HTERT RPE-1 (cell line): Measurements from ENCODE around the gene DYNLL2.
"Not testable (repeated sequence)": the region's sequence is repeated elsewhere in the genome, so short reads cannot be mapped to it uniquely, and the experiment has no call there.

Source experiments
- in situ Hi-C: fragments of 300-500 bp; cut with MboI; formaldehyde crosslinking; loops from 4 replicates; pipeline ENCODE4 v1.14.3; 2020; ENCODE audit warnings: low sequenced_read_pairs

Gene DYNLL2

DNA sequence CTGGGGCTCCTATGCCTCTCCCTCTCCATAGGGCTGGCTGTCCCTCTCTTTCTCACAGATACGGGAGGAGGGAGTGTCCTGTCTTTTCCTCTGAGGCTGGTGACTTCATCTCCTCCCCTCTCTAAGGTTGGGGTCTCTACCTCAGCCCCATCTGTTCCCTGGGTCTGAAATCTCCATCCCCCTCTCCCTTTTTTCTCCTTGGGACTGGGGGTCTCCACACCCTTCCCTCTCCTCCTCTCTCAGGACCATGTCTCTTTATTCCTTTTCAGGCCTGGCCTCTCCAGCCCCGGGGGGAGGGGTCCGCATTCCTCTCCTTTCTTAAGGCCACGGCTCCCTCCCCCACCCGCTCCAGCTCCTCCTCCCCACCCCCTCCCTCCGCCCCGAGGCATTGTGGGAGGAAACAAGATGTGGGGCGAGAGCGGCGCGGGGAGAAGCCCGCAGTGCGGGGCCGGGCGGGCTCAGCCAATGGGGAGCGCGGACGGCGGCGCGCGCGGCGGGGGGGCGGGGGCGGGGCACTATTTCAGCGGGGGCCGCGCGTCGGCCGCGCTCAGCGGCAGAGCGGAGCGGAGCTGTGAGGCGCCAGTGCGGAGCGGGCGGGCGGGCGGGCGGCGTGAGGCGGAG is at the start of gene DYNLL2:
Gene DYNLL2, plus strand, starts transcription at position 550 of the 621 bp plus-strand sequence. CDS start 3,672 bp downstream, outside the sequence.
- in situ Hi-C loops: no loop called here

DNA sequence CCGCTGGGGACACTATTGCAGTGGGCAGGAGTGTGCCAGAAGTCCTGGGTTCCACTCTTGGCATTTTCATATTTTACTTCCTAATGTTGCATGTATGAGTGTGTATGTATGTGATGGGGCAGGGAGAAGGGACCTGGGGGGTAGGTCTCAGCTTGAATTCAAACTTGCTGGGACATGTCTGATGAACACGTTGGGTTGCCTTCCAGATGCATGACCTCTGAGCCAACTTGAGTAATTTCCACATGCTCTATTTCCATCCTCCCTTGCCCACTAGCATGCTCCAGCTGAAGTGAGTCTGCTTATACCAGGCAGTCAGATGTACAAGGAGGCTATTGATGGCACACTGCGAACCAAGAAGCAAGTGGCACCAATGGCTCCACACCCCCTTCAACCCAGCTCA is 43.2 kb upstream of the DYNLL2 start:
- in situ Hi-C loops: no loop called here

DNA sequence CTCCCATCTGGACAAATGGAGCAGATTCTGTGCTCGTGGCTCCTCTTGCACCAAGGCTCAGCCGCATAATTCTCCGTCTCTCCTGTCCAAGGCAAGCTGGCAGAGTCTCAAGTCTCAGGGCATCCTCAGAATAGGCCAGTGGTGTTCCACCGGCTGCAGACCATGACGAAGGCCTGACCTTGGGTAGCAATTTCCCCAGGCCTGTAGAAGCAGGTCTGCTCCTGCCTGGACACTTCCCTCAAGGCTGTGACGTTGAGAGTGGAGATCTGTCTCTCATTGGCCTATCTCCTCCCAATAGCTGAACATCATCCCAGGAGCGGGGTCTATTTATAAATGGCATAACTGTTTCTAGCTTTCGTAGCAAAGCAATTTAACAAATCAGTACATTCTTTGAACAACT is 42.8 kb upstream of the DYNLL2 start:
- in situ Hi-C loops: no loop called here

DNA sequence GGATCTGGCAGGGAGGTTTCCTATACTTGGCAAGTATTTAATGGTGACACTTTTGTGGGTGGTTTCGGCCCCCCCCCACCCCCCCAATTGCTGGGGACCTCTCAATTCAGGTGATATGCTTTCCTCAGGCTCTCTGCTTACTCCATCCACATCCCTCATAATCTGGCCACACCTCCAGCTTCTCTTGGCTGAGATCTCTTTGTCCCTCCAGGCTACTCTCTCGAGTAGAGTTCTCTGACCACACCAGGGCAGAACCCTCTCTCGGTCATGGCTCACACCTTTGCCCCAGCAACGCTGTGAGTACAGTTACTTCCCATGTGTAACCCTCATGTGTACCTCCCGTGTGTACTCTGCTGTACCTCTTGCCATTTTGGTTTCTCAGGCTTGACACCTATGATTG is 42.1 kb upstream of the DYNLL2 start:
- in situ Hi-C loops: no loop called here

DNA sequence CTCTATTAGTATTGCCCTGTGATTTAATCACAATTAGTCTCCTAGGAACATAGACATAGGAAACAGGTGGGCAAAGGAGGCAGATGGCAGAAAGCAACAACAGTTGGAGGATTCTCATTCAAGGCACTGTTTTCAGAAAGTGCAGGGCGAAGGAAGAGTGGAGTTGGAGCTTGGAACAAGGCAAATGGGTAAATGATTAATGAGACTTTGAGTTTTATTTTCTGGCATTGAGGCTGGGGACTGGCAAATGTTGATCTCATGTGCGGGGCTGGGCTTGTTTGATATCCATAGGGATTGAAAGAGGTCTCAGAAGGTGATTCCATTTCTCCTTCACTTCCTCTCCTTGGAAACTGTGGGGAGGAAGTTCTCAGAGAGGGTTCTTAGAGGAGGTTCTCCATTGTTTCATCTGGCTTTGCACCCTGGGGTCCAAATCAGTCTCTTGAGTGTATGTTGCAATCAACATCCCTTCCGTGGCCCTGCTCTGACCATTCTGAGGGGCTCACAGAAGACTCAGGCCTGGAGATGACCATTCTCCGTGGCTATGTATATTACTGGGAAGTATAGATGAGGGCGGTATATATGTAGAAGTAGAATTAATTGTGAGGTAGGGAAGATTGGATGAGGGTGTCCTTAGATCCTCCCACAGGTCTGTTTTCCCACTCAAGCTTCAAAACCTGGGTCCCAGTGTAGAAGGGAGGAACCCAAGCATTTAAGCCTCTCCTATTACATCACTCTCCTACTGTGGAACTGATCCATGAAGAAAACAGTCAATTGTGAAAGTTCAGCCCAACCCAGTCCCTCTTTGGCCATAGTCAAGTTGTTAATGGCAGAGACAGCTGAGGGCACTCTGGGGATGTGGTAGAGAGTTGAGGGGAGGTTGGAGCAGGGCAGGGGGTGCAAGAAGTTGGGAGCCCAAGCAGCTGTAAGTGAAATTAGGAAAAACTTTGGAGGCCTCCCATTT is 39.7 kb upstream of the DYNLL2 start:
- in situ Hi-C loops: no loop called here

DNA sequence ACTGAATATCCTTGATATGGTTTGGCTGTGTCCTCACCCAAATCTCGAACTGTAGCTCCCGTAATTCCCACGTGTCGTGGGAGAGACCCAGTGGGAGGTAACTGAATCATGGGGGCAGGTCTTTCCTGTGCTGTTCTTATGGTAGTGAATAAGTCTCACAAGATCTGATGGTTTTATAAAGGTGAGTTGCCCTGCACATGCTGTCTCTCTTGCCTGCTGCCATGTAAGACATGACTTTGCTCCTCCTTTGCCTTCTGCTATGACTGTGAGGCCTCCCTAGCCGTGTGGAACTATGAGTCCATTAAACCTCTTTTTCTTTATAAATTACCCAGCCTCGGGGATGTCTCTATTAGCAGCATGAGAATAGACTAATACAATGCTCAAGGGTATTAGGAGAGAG is 39.0 kb upstream of the DYNLL2 start:
- in situ Hi-C loops: not testable (repeated sequence)

DNA sequence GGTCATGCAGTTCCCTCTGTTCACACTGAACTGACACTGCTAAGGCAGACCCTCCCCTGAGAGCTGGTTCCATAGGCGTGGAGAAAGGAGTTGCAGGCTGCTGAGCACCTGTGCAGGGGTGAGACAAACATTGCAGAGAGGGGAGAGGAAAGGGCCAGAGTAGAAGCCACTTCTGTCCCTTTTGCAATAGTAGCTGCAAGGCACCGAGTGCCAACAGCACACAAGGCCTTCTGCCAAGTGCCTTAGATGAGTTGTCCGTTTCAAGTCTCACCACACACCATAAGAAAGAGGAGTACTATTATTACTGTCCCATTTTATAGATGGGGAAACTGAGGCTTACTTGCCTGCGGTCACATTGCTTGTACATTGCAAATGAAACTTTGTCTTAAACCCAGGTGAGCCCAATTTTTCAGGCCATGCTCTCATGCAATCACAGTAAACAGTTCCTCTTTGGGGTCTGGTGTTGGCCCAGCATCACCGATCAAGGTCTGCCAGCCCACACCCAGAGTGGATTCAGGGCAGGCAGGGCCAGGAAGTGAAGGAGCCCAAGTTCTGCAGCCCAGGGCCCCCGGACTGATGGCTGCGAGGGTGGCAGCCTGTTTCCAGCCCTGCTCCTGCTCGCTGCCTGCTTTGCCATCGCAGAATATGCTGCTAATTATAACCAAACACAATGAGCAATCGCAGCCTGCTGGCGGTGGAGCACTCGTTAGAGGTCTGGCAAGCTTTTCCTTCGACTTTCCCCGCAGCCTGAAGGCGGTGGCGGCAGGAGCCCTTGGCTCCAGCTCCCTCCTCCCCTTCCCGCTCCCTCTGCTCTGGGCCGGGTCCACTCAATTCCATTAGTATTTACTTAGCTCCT is 36.8 kb upstream of the DYNLL2 start:
- in situ Hi-C loops: no loop called here

DNA sequence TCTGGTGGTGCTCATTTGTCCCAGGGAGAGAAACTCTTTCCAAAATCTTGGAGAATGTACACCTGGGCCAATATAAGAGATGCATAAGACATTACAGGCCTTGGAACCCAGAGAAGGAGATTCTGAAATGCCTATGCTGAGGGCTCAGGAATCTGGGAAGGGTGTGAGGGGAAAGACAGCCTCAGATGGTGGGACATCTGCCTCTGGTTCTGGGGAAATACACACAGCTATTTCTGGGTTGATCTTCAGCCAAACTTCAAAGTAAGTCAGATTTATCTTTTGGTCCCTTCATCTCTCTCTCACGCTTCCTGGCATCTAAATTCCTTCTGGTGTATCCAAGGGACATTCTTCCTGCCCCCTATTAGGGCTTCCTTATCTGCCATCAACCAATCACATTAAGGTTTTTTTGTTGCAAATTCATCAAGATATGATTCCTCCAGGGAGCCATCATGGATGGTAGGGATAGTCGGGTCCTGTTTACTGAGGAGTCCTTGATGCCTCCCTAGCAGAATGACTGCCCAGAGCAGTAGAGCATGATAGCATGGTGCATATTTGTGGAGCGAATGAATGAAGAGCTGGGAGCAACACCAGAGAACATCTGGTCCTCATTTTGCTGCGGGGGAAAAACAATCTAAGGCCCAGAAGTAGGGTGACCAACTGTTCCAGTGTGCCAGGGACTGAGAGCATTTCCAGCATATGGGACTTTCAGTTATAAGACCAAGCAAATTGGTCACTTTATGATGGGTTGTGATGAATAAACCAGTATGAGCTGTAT is 35.7 kb upstream of the DYNLL2 start:
- in situ Hi-C loops: no loop called here

DNA sequence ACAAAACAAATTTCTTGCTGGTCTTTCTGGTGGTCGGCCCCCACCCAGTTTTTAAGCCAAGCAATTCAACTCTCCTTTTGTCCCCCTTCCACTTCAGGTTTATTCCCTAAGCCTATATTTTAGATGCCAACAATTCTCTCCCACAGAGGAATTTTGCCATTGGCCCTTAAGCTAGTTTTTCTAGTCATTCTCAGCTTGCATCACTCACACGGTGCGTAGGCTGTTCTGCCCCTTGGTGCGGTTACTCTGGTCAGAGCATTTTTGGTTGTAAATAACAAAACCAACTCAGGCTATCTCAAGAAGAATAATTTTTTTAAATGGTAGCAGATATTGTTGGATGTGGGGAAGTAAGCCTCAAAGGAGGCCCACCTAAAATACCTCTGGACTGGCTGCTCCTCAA is 33.7 kb upstream of the DYNLL2 start:
- in situ Hi-C loops: no loop called here

DNA sequence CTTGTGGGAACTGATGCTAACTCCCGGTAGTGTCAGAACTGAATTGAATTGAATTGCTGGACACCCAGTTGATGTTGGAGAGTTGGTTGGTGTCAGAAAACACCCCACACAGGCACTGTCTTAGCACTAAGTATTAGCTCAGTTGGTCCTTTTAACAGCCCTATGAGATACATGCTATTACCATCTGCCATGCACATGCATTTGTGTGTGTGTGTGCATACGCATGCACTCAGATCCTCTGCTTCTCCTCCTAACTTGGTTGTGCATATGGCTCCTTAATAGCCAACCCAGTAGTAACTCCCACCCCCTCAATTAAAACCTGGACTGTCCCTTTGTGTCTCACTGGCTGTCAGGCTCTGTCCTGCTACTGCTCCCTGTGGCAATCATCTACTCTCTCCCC is 32.3 kb upstream of the DYNLL2 start:
- in situ Hi-C loops: no loop called here

DNA sequence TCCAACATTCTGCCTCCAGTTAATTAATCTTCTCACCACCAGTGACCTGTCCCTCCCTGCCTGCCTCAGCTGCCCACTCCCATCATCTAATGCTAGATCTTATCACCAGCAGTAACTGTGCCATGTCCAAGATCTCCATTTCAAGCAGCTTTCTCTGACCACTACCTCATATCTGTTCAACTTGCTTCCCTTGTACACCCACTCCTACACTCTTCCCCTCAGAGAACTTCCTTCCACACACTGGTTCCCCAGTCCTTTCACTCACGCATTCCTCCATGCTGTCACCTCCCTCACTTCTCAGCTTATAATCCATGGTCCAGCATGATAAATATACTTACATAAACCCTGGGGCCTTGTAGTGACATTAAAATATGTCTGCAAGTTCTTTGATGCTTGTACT is 31.8 kb upstream of the DYNLL2 start:
- in situ Hi-C loops: no loop called here

DNA sequence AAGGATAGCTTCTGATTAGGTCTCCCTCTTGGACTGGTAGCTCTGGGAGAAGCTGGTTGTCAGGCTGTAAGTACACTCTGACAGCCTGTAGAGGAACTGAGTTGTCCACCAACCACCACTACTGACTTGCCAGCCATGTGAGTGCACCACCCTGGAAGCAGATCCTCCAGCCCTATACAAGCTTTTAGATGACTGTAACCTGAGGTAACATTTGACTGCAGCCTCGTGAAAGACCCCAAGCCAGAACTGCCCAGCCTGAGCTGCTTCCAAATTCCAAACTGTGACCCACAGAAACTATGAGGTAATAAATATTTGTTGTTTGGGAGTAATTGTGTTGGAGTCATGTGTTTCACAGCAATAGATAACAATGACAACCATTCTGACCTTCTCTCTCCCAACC is 30.8 kb upstream of the DYNLL2 start:
- in situ Hi-C loops: no loop called here

DNA sequence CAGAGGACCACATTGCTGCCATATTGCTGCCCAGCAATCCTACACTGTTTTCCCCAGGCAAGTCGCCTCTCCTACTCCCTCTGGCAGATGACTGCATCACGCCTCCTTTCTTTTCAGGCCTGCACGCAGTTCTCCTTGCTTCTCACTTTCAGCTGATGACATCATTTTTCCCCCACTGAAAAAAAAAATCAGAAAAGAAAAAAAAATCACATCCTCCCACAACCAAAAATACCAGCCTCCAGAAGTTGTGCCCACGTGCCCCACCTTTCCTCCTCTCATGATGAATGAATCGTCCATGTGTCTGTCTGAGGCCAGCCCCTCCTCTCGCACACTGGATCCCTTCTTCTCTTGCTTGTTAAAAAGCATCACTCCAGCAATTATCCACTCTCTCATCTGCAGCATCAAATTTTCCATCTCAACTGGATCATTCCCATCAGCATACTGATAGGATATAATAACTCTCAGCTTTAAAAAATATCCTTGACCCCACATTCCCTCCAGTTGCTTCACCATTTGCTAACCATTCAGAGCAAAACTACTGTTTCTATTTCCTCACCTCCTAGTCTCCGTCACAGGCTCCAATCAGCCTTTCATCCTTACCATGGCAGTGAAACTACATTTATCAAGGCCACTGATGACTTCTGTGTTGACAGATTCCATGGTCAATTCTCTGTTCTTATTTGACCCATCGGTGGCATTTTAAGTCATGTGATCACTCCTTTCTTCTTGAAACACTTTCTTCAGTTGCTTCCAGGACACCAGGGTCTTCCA is 30.1 kb upstream of the DYNLL2 start:
- in situ Hi-C loops: no loop called here

DNA sequence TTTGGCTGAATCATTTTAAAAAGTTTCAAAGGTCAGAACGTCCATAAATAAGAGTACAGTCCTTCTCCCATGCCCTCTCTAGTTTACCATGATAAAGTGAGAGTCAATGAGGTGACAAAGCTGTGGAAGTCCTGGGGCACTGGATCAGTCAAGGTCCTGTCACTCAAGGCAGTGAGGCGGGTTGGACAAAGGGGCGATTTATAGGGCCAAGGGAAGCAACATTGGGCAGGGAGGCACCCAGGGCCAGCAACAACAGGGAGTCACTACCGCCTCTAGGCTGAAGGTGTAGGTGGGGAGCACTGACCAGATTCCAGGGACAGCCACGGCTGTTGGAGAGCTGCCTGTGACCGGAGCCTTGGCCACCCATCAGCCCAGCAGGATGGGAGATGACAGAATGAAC is 28.6 kb upstream of the DYNLL2 start:
- in situ Hi-C loops: no loop called here

DNA sequence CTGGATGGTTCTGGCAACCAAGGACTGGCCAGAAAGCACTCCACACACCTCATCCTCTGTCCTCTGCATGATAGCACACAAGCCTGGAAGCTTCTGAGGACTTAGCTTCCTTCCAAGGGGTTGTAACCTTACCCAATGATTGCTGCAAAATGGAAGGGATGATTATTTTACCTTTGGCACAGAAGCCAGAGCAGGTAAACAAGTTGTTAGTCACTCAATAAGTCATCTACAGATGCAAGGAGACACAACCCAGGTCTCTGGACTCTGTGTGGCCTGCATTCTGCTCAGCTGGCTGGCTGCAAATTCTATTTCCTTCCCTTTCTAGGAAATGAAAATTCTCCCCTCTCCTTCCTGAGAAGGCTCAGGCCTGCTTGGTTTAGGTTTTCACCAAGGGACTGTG is 26.7 kb upstream of the DYNLL2 start:
- in situ Hi-C loops: no loop called here

DNA sequence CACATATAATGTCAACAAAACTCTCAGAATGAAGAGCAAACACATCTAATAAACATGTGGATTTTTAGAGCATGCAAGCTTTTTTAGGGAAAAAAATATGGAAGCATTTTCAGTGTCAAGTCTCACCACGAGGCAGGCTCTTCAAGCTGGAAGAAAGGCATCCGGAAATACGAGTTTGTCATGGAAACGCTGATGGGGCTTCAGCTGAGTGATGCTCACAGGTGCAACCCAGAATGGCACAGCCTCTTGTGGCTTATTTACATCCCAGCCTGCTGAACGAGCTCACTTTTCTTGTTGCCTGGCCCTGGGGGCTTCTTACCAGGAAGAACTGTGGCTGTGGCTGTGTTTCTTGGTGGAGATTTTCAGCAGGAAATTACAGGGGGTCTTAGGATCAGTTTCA is 24.1 kb upstream of the DYNLL2 start:
- in situ Hi-C loops: no loop called here

DNA sequence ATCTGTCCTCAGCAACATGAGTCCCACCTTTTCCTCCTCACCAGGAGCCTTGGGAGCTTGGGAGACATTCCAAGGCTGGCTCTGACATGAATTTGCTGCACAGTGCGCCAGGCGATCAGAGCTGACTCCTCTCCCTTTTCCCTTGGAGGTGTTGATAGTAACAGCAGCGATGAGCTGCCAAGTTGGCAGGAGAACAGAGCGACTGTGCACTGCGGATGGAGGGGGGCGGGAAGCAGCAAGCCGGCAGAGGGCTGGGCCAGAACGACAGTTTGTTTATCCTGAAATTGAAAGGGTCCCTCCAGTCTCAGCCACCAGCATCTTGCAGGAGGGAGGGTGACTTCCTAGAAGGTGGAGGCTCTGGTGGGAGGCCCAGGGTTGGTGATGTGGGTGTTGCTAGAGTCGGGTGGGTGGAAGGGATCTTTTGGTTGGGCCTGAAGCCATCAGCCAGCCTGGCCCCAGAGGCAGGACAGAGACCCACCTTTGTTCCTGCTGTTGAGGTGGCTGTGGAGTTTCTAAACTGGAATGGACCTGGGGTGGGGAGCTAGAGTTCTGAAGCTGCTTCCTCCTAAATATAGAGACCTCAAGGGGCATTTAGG is 22.5 kb upstream of the DYNLL2 start:
- in situ Hi-C loops: no loop called here

DNA sequence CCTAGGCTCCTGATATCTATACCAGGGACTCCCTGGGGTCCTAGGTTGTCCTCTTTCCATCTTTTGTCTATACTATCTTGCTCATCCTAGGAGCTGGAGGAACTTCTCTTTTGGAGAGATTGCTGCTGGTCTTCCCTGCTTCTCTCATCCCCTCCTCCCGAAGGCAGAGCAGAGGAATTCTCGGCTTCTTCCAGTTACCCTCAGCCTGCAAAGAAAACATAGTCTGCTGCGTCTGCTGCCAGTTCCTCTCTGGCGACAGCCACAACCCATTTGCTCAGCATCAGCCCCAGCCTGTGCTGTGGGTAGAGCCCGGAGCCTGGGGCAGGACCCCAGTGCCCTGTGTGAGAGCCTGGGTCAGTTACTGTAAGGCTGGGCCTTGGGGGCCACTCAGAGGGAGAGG is 21.5 kb upstream of the DYNLL2 start:
- in situ Hi-C loops: no loop called here

DNA sequence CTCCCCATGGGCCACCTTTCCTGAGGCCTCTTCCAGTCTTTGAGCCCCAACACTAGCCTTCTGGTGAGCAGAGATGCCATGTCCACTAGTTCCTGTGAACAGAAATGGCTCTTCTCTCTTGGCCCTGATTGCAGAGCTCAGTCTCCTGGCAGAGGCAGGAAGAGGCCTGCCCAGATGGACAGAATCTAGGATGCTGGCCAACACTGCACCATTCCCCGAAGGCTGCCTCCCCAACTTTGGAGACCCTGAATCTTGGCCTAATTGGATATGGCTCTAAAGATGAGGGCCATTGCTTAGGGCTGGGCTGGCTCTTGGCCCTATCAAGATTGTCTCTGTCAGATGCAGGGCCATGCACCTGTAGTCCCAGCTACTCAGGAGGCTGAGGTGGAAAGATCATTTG is 18.0 kb upstream of the DYNLL2 start:
- in situ Hi-C loops: no loop called here

DNA sequence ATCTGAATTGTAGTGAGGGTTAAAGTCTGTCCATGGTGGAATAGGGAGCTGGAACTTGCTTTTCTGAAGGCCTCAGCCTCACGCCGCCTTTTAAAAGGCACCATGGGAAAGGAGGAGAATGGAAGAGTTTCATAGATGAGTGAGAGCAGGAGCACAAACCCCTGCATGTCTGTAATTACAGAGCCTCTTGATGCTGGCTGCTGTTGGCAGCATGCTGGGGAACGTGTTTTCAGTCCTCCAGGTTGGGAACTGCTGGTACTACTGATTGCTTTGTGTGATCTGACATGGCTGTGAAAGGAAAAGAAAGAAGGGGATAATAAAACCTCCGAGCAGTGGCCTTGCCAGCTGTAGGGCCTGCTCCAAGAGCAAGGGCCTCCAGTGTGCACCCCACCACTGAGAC is 16.8 kb upstream of the DYNLL2 start:
- in situ Hi-C loops: no loop called here
